ENCODE measurements around the gene MTM1. TPM values are rescaled to one million over a fixed set of nuclear protein-coding genes. Genes with fewer than 3 reads are reported as not detected.

The MTM1 gene
- total and polyA plus RNA-seq, 8 donors: 1.1 to 10.2 (median 4.2) TPM

DNA sequence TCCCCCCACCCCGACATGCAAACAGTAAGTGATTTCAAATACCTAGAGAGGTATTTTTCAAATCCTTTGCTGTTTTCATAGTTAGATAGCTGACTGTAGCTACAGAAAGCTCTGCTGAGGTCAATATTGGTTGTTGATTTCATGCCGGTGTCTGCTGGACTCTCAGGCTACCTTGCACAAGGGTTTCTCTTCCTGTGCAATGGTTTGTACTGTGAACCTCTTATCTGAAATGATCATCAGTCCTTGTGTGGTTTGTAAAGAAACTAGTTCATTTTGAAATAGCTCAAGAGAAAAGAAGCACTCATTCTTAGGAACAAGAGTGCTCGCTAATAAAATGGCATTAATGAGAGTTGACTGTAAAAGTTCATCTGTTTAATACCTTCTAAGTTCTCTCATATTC lies 2.1 kb downstream of the MTM1 start:
- no peaks in the 10 kb centered on the region for H3K9me3 ChIP-seq
- H3K36me3 ChIP-seq: no peaks in the 10 kb centered on the region
- TF ChIP-seq, protein P1, sequence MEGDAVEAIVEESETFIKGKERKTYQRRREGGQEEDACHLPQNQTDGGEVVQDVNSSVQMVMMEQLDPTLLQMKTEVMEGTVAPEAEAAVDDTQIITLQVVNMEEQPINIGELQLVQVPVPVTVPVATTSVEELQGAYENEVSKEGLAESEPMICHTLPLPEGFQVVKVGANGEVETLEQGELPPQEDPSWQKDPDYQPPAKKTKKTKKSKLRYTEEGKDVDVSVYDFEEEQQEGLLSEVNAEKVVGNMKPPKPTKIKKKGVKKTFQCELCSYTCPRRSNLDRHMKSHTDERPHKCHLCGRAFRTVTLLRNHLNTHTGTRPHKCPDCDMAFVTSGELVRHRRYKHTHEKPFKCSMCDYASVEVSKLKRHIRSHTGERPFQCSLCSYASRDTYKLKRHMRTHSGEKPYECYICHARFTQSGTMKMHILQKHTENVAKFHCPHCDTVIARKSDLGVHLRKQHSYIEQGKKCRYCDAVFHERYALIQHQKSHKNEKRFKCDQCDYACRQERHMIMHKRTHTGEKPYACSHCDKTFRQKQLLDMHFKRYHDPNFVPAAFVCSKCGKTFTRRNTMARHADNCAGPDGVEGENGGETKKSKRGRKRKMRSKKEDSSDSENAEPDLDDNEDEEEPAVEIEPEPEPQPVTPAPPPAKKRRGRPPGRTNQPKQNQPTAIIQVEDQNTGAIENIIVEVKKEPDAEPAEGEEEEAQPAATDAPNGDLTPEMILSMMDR (IDR thresholded peaks at IDR 0.05): no peak
- H3K27me3 ChIP-seq: no peaks in the 10 kb centered on the region
- FAIRE-seq (peak; percentile 83), DNase-seq (no peak), ATAC-seq (no peak)
- no peak overlapping the region for H3K27ac ChIP-seq
- H3K4me3 ChIP-seq: no peak overlapping the region
- H3K4me1 ChIP-seq: peaks cover 0 to 9% (median 0%) of the 10 kb centered on the region in 3 donors
- WGBS, 2 donors: 21 to 50% methylated on average over 3 of the region's 3 CpGs
- intact Hi-C loops (cut with DNase I): no loop called here

GRCh38 chrX:150572206-150572605 lies 3.8 kb downstream of the MTM1 start:
- Histone ChIP-seq H3K4me3 (no peak overlapping the region), H3K4me1 (peaks cover 0 to 9% (median 0%) of the 10 kb centered on the region in 3 donors), H3K27me3 (no peaks in the 10 kb centered on the region), H3K36me3 (no peaks in the 10 kb centered on the region), H3K27ac (no peak overlapping the region), H3K9me3 (no peaks in the 10 kb centered on the region)
- intact Hi-C loops (cut with DNase I): no loop called here
- 21 to 31% methylated on average over 1 of the region's 1 CpG for WGBS, 2 donors
- DNase-seq (no peak), FAIRE-seq (peak; percentile 41), ATAC-seq (no peak)
- TF ChIP-seq, protein P1 (IDR thresholded peaks at IDR 0.05): no peak

DNA sequence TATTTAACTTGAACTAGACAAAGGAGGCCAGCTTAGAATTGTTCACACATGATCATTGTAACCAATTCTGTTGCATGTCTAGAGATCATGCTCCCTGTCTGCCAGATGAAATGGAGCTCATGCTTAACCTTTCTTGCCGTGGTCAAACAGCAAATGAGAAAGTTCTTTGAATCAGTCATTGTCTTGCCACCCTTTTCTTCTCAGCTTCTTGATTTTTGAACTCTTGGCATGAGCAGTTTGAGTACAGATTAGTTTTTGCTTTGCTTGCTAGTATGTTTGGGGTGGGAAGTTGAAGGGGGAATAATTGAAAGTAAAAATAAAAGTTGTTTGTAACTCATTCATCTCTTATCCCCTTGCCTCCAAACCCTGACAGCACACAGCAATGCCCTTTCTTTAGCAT lies 4.7 kb downstream of the MTM1 start:
- peaks cover 0 to 9% (median 0%) of the 10 kb centered on the region in 3 donors for H3K4me1 ChIP-seq
- ATAC-seq (no peak), DNase-seq (no peak), FAIRE-seq (no peak)
- 39% methylated on average over 1 of the region's 1 CpG for WGBS, 2 donors
- TF ChIP-seq, protein P1 (IDR thresholded peaks at IDR 0.05): no peak
- H3K4me3 ChIP-seq: no peak overlapping the region
- H3K36me3 ChIP-seq: no peaks in the 10 kb centered on the region
- no peaks in the 10 kb centered on the region for H3K27me3 ChIP-seq
- H3K9me3 ChIP-seq: no peaks in the 10 kb centered on the region
- no peak overlapping the region for H3K27ac ChIP-seq
- intact Hi-C loops (cut with DNase I): no loop called here

DNA sequence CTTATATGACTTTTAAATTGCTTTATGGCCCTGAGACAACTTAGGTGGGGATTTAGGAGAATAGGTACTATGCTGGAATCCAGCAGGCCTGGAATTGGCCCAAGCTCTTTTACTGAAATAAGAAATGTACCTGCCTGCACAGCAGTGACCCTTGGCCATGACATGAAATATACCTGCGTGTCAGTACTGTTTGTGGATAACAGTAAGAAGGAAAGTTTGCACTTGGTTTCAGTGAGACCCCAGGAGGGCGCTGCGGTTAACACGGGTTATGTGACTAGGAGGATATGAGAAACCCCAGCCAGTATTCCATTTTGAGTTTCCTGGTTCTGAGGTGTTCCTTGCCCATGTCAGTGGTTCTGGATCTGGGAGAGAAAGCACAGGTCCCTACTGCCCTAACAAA lies 5.3 kb downstream of the MTM1 start:
- no peaks in the 10 kb centered on the region for H3K36me3 ChIP-seq
- intact Hi-C loops (cut with DNase I): no loop called here
- no peak for FAIRE-seq
- no peaks in the 10 kb centered on the region for H3K27me3 ChIP-seq
- no peak for ATAC-seq
- no peak overlapping the region for H3K4me3 ChIP-seq
- H3K4me1 ChIP-seq: peaks cover 0 to 9% (median 0%) of the 10 kb centered on the region in 3 donors
- DNase-seq: no peak
- 56 to 79% methylated on average over 4 of the region's 4 CpGs for WGBS, 2 donors
- no peaks in the 10 kb centered on the region for H3K9me3 ChIP-seq
- TF ChIP-seq, protein P1 (IDR thresholded peaks at IDR 0.05): no peak
- H3K27ac ChIP-seq: no peak overlapping the region

GRCh38 chrX:150574559-150575418 lies 6.4 kb downstream of the MTM1 start:
- Histone ChIP-seq H3K27me3 (no peaks in the 10 kb centered on the region), H3K4me3 (no peak overlapping the region), H3K4me1 (peaks cover 0 to 6% (median 0%) of the 10 kb centered on the region in 3 donors), H3K9me3 (no peaks in the 10 kb centered on the region), H3K27ac (no peak overlapping the region), H3K36me3 (no peaks in the 10 kb centered on the region)
- intact Hi-C loops (cut with DNase I): no loop called here
- TF ChIP-seq, protein P1 (IDR thresholded peaks at IDR 0.05): no peak
- no peak for ATAC-seq
- WGBS, 2 donors: 47 to 78% methylated on average over 13 of the region's 13 CpGs
- no peak for FAIRE-seq
- no peak for DNase-seq
